Activated CD4-positive, alpha-beta memory T cell treated with anti-CD3 and anti-CD28 coated beads for 36 hours (primary cell): ENCODE results near the gene CAV1. TPM values are rescaled to one million over a fixed set of nuclear protein-coding genes. Genes with fewer than 3 reads are reported as not detected.

ENCODE experiments used
- CTCF ChIA-PET: fragments of 350-600 bp; sonication (Branson Sonifier 250); formaldehyde crosslinking; loops from one replicate; lab custom pipeline; 2021; ENCODE audit warnings: antibody characterized with exemption, inconsistent platforms; lab: Charles Lee
- POLR2A ChIA-PET: fragments of 350-600 bp; sonication (Branson Sonifier 250); formaldehyde crosslinking; loops from one replicate; lab custom pipeline; 2021; ENCODE audit warnings: antibody characterized with exemption; lab: Charles Lee
- DNase-seq: peaks from one replicate; pipeline ENCODE4 v3.0.0-alpha.2; 2020
- H3K27ac Mint-ChIP-seq: one replicate; pipeline ENCODE4 v1.8.0; 2021; ENCODE audit warnings: mixed read lengths
- H3K27me3 Mint-ChIP-seq: one replicate; pipeline ENCODE4 v1.8.0; 2021; ENCODE audit warnings: mixed read lengths
- H3K36me3 Mint-ChIP-seq: one replicate; pipeline ENCODE4 v1.8.0; 2021; ENCODE audit warnings: mixed read lengths
- H3K4me1 Mint-ChIP-seq: one replicate; pipeline ENCODE4 v1.8.0; 2021; ENCODE audit warnings: low read depth, mixed read lengths
- H3K4me3 Mint-ChIP-seq: one replicate; pipeline ENCODE4 v1.8.0; 2021; ENCODE audit warnings: mild to moderate bottlenecking, mixed read lengths
- H3K9me3 Mint-ChIP-seq: one replicate; pipeline ENCODE4 v1.8.0; 2021; ENCODE audit warnings: mixed read lengths
- intact Hi-C: fragments of 100-400 bp; cut with micrococcal nuclease; formaldehyde crosslinking; loops from one replicate; pipeline ENCODE4 v1.15.1; 2023
- total RNA-seq, 2 experiments: library from RNA; stranded (reverse); gene quantifications; one replicate each; pipeline ENCODE4 v1.2.3, GENCODE V29; 2021

The CAV1 gene
- total RNA-seq, 2 experiments from 2014 or later = 0.07 to 0.19 TPM

GRCh38 chr7:116588641-116589594, 64.1 kb downstream of the CAV1 start:
- intact Hi-C loops = loop anchor here (1.0 to 2.0 kb wide), 6 partner anchors 64 to 451 kb away; partner anchors contain the start of gene CAV1
- no peak for DNase-seq
- CTCF ChIA-PET = interaction anchor here (0.5 to 3.5 kb wide), 38 partner anchors 8 to 468 kb away, joined by 3 to 59 read pairs (median 4); partner anchors contain the start of gene TES
- Mint-ChIP-seq H3K27ac (no peak overlapping the region), H3K9me3 (no peaks in the 10 kb centered on the region), H3K27me3 (peaks cover 21% of the 10 kb centered on the region), H3K4me1 (peaks cover 21% of the 10 kb centered on the region), H3K4me3 (no peak overlapping the region), H3K36me3 (no peaks in the 10 kb centered on the region)
- POLR2A ChIA-PET = interaction anchor here (1.9 kb wide), 1 partner anchor 11 kb away, joined by 5 read pairs; no protein-coding TSS in a partner anchor

GRCh38 chr7:116591202-116592040, 66.6 kb downstream of the CAV1 start:
- no peaks in the 10 kb centered on the region for H3K36me3 Mint-ChIP-seq
- peaks cover 30% of the 10 kb centered on the region for H3K27me3 Mint-ChIP-seq
- ChIA-PET POLR2A (no interaction called here), CTCF (interaction anchor here (0.6 to 3.3 kb wide), 39 partner anchors 9 to 537 kb away, joined by 3 to 81 read pairs (median 4); partner anchors contain the start of gene MET)
- no peak overlapping the region for H3K4me3 Mint-ChIP-seq
- DNase-seq = no peak
- no peak overlapping the region for H3K27ac Mint-ChIP-seq
- H3K9me3 Mint-ChIP-seq = no peaks in the 10 kb centered on the region
- intact Hi-C loops = loop anchor here (1.0 to 5.0 kb wide), 2 partner anchors 81 to 218 kb away; partner anchors contain the start of gene MET
- peaks cover 21% of the 10 kb centered on the region for H3K4me1 Mint-ChIP-seq

GRCh38 chr7:116592041-116592355, 67.2 kb downstream of the CAV1 start:
- Mint-ChIP-seq H3K27ac (no peak overlapping the region), H3K36me3 (no peaks in the 10 kb centered on the region), H3K9me3 (no peaks in the 10 kb centered on the region), H3K27me3 (peaks cover 33% of the 10 kb centered on the region), H3K4me3 (no peak overlapping the region), H3K4me1 (peaks cover 21% of the 10 kb centered on the region)
- ChIA-PET POLR2A (no interaction called here), CTCF (interaction anchor here (0.6 to 3.3 kb wide), 27 partner anchors 10 to 536 kb away, joined by 3 to 81 read pairs (median 4); partner anchors contain the start of gene MET)
- no peak for DNase-seq
- intact Hi-C loops = loop anchor here (5.0 kb wide), 1 partner anchor 80 kb away; the partner anchor contains the start of gene MET

- intact Hi-C loops = loop anchor here (5.0 kb wide), 1 partner anchor 80 kb away; the partner anchor contains the start of gene MET
- DNase-seq = no peak
- ChIA-PET POLR2A (no interaction called here), CTCF (interaction anchor here (0.6 to 3.3 kb wide), 22 partner anchors 9 to 536 kb away, joined by 3 to 81 read pairs (median 6); no protein-coding TSS in a partner anchor)
- H3K4me3 Mint-ChIP-seq = no peak overlapping the region
- H3K36me3 Mint-ChIP-seq = no peaks in the 10 kb centered on the region
- peaks cover 31% of the 10 kb centered on the region for H3K27me3 Mint-ChIP-seq
- no peak overlapping the region for H3K27ac Mint-ChIP-seq
- H3K4me1 Mint-ChIP-seq = peaks cover 21% of the 10 kb centered on the region
- no peaks in the 10 kb centered on the region for H3K9me3 Mint-ChIP-seq
These were observed 67.6 kb downstream of the CAV1 start for GRCh38 chr7:116592445-116592844.

GRCh38 chr7:116593359-116594075, 68.7 kb downstream of the CAV1 start:
- Mint-ChIP-seq H3K36me3 (no peaks in the 10 kb centered on the region), H3K4me1 (peaks cover 13% of the 10 kb centered on the region)

GRCh38 chr7:116595063-116595462, 70.2 kb downstream of the CAV1 start:
- no peak for DNase-seq
- intact Hi-C loops = no loop called here
- H3K27ac Mint-ChIP-seq = no peak overlapping the region
- peaks cover 32% of the 10 kb centered on the region for H3K27me3 Mint-ChIP-seq
- POLR2A ChIA-PET = no interaction called here
- no peaks in the 10 kb centered on the region for H3K9me3 Mint-ChIP-seq
- CTCF ChIA-PET = interaction anchor here (1.0 to 2.4 kb wide), 3 partner anchors 192 to 336 kb away, joined by 4 to 9 read pairs (median 4); no protein-coding TSS in a partner anchor
- H3K36me3 Mint-ChIP-seq = no peaks in the 10 kb centered on the region
- no peak overlapping the region for H3K4me3 Mint-ChIP-seq
- peaks cover 8% of the 10 kb centered on the region for H3K4me1 Mint-ChIP-seq

More at GRCh38 chr7:116593359-116594075, 68.7 kb downstream of the CAV1 start:
- ChIA-PET CTCF (interaction anchor here (1.0 to 2.4 kb wide), 3 partner anchors 193 to 335 kb away, joined by 3 to 9 read pairs (median 4); no protein-coding TSS in a partner anchor), POLR2A (no interaction called here)
- no peak for DNase-seq
- H3K27me3 Mint-ChIP-seq = peaks cover 31% of the 10 kb centered on the region
- no peak overlapping the region for H3K27ac Mint-ChIP-seq
- intact Hi-C loops = loop anchor here (5.0 kb wide), 1 partner anchor 79 kb away; the partner anchor contains the start of gene MET
- no peaks in the 10 kb centered on the region for H3K9me3 Mint-ChIP-seq
- no peak overlapping the region for H3K4me3 Mint-ChIP-seq

- peaks cover 12% of the 10 kb centered on the region for H3K4me1 Mint-ChIP-seq
- ChIA-PET CTCF (interaction anchor here (0.9 to 1.4 kb wide), 3 partner anchors 8 to 338 kb away, joined by 3 to 4 read pairs (median 3); no protein-coding TSS in a partner anchor), POLR2A (interaction anchor here (0.6 kb wide), 1 partner anchor 463 kb away, joined by 4 read pairs; no protein-coding TSS in a partner anchor)
- H3K27ac Mint-ChIP-seq = no peak overlapping the region
- peaks cover 25% of the 10 kb centered on the region for H3K27me3 Mint-ChIP-seq
- intact Hi-C loops = no loop called here
- DNase-seq = no peak
- H3K4me3 Mint-ChIP-seq = no peak overlapping the region
- H3K9me3 Mint-ChIP-seq = no peaks in the 10 kb centered on the region
- H3K36me3 Mint-ChIP-seq = no peaks in the 10 kb centered on the region
These were observed 72.5 kb downstream of the CAV1 start for GRCh38 chr7:116597384-116597783.

- Mint-ChIP-seq H3K36me3 (no peaks in the 10 kb centered on the region), H3K9me3 (no peaks in the 10 kb centered on the region), H3K27me3 (peaks cover 18% of the 10 kb centered on the region), H3K4me3 (no peak overlapping the region), H3K4me1 (peaks cover 9% of the 10 kb centered on the region), H3K27ac (no peak overlapping the region)
- DNase-seq = no peak
- POLR2A ChIA-PET = no interaction called here
- CTCF ChIA-PET = no interaction called here
- intact Hi-C loops = no loop called here
These were observed 73.4 kb downstream of the CAV1 start for GRCh38 chr7:116598278-116598677.

- no peak overlapping the region for H3K27ac Mint-ChIP-seq
- peaks cover 14% of the 10 kb centered on the region for H3K27me3 Mint-ChIP-seq
- H3K36me3 Mint-ChIP-seq = no peaks in the 10 kb centered on the region
- intact Hi-C loops = no loop called here
- POLR2A ChIA-PET = no interaction called here
- CTCF ChIA-PET = no interaction called here
- DNase-seq = no peak
- H3K9me3 Mint-ChIP-seq = no peaks in the 10 kb centered on the region
- no peak overlapping the region for H3K4me3 Mint-ChIP-seq
- H3K4me1 Mint-ChIP-seq = peaks cover 9% of the 10 kb centered on the region
These were observed 74.0 kb downstream of the CAV1 start for GRCh38 chr7:116598861-116599260.

- CTCF ChIA-PET = interaction anchor here (0.8 to 4.3 kb wide), 2 partner anchors 10 to 75 kb away, joined by 3 to 30 read pairs; no protein-coding TSS in a partner anchor
- H3K36me3 Mint-ChIP-seq = no peaks in the 10 kb centered on the region
- H3K27ac Mint-ChIP-seq = no peak overlapping the region
- H3K27me3 Mint-ChIP-seq = peaks cover 6% of the 10 kb centered on the region
- intact Hi-C loops = loop anchor here (2.0 kb wide), 1 partner anchor 29 kb away; no protein-coding TSS in a partner anchor
- POLR2A ChIA-PET = no interaction called here
- peak; percentile 61 for DNase-seq
- peaks cover 9% of the 10 kb centered on the region for H3K4me1 Mint-ChIP-seq
- no peaks in the 10 kb centered on the region for H3K9me3 Mint-ChIP-seq
- H3K4me3 Mint-ChIP-seq = no peak overlapping the region
These were observed 76.6 kb downstream of the CAV1 start for GRCh38 chr7:116601426-116601825.

- no peaks in the 10 kb centered on the region for H3K4me1 Mint-ChIP-seq
- no peak overlapping the region for H3K4me3 Mint-ChIP-seq
- DNase-seq = no peak
- no peaks in the 10 kb centered on the region for H3K9me3 Mint-ChIP-seq
- intact Hi-C loops = no loop called here
- H3K27ac Mint-ChIP-seq = no peak overlapping the region
- no peaks in the 10 kb centered on the region for H3K36me3 Mint-ChIP-seq
- peaks cover 20% of the 10 kb centered on the region for H3K27me3 Mint-ChIP-seq
- CTCF ChIA-PET = interaction anchor here (0.7 kb wide), 1 partner anchor 300 kb away, joined by 4 read pairs; no protein-coding TSS in a partner anchor
- POLR2A ChIA-PET = no interaction called here
These were observed 82.5 kb downstream of the CAV1 start for GRCh38 chr7:116607299-116607698.
